HG03571 (cell line): ENCODE measurements around the gene RAB29.
A peak's percentile ranks its signal among the peaks of the same experiment; 100 is the strongest.

Experiments used
- ATAC-seq: cut with Tn5 transposase; IDR thresholded peaks from one replicate; pipeline ENCODE4 v1.9.1; 2021; ENCODE audit not compliant: unreplicated experiment

RAB29 gene

GRCh38 chr1:205766038-205766437, 9.2 kb downstream of the RAB29 start:
- ATAC-seq = no peak

- no peak for ATAC-seq
These were observed 10.7 kb downstream of the RAB29 start for GRCh38 chr1:205764578-205764977.

- ATAC-seq = no peak
These were observed 11.3 kb downstream of the RAB29 start for GRCh38 chr1:205763980-205764379.

GRCh38 chr1:205760606-205761005, 14.7 kb downstream of the RAB29 start:
- no peak for ATAC-seq

GRCh38 chr1:205756552-205756951, 18.7 kb downstream of the RAB29 start:
- ATAC-seq = no peak

GRCh38 chr1:205754857-205755256, 20.4 kb downstream of the RAB29 start:
- no peak for ATAC-seq

- ATAC-seq = no peak
These were observed 24.1 kb downstream of the RAB29 start for GRCh38 chr1:205751036-205751651.

GRCh38 chr1:205750138-205751035, 24.9 kb downstream of the RAB29 start, which contains the start of gene NUCKS1:
Gene NUCKS1 (minus strand): TSS chr1:205750182. CDS start chr1:205749973, 209 bp downstream.
- ATAC-seq = peak; percentile 83

GRCh38 chr1:205749234-205750137, 25.8 kb downstream of the RAB29 start:
- peak; percentile 62 for ATAC-seq

- peak; percentile 11 for ATAC-seq
These were observed 26.7 kb downstream of the RAB29 start for GRCh38 chr1:205748403-205749233.

- ATAC-seq = no peak
These were observed 28.4 kb downstream of the RAB29 start for GRCh38 chr1:205746757-205747412.

GRCh38 chr1:205744403-205744802, 30.9 kb downstream of the RAB29 start:
- no peak for ATAC-seq

GRCh38 chr1:205743977-205744376, 31.3 kb downstream of the RAB29 start:
- no peak for ATAC-seq

- no peak for ATAC-seq
These were observed 33.6 kb downstream of the RAB29 start for GRCh38 chr1:205741681-205742080.

GRCh38 chr1:205739348-205740160, 35.7 kb downstream of the RAB29 start:
- no peak for ATAC-seq

- no peak for ATAC-seq
These were observed 40.1 kb downstream of the RAB29 start for GRCh38 chr1:205735218-205735617.

- ATAC-seq = no peak
These were observed 41.7 kb downstream of the RAB29 start for GRCh38 chr1:205733438-205734175.

- ATAC-seq = no peak
These were observed 45.2 kb downstream of the RAB29 start for GRCh38 chr1:205729945-205730610.
